DND-41 (cell line): ENCODE data around the gene ZNF740.

Source experiments
- CTCF ChIP-seq: IDR thresholded peaks from 2 replicates; pipeline ENCODE4 v1.5.1; 2012; ENCODE audit warnings: borderline replicate concordance, low read length, moderate library complexity, mild to moderate bottlenecking; ENCODE audit not compliant: poor library complexity, severe bottlenecking; ENCODE audit errors: extremely low read depth
- EZH2 ChIP-seq: IDR thresholded peaks from 3 replicates; pipeline ENCODE4 v1.6.1; 2012; ENCODE audit warnings: borderline replicate concordance, low read depth, mild to moderate bottlenecking, moderate library complexity, low read length, inconsistent platforms; ENCODE audit not compliant: severe bottlenecking

GRCh38 chr12:53145383-53146260 lies 34.9 kb upstream of the ZNF740 start:
- no peak for TF ChIP-seq CTCF
- TF ChIP-seq EZH2, result no peak
